ENCODE results near the gene LAMA2. TPM values are rescaled to one million over a fixed set of nuclear protein-coding genes. Genes with fewer than 3 reads are reported as not detected.

The LAMA2 gene
- total and polyA plus RNA-seq, 2 of the 8 experiments (the other 6 are each of a cell fraction or from before 2014, with no cell fraction given), result 1.3 to 3.8 TPM

DNA sequence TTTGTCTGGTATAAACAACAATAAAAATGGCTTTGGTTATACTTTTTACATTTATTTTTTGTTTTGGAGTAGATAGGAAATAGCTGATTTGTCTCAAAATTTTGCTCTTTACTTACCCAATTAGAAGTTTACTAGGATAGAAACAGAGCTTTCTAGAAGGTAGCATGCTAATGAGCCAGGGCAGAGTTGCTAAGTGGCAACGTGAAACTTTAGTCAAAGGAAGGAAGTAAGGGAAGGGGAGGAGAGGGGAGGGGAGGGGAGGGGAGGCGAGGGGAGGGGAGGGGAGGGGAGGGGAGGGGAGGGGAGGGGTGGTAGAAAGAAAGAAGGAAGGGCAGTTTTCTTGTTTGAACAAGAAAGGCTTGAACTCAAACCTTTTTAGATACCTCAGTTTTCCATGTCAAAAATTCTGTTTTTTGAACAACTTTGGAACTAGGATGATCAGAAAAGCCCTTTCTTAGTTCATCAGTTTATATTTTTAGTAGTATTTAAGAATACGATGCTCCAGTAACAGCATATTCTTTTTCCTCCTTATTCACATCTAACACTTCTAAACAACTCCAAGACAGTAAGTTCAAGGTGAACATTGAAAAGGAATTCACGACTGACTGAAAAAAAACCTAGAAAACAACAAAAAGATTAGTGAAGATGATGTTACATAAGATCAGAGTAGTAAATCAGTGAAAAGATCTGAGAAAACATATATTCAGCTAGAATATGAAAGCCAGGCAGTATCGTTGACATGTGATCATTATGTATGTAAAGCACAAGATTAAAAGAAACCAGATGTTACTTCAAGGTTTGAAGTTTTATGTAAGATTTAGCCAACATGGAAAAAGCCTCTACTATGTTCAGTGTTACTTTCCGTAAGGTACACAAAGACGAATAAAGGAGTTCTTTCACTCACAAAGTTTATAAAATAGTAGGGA, 563.6 kb downstream of the LAMA2 start (continued):
- TF ChIP-seq ATF3 (IDR thresholded peaks at IDR 0.05; ENCODE audit: insufficient read depth, low read depth, low read length) (no peak), SRF (IDR thresholded peaks at IDR 0.05; ENCODE audit: low read depth, low read length) (no peak), RNF2 (IDR thresholded peaks at IDR 0.05; ENCODE audit: borderline replicate concordance, low read depth, low read length, missing control alignments, poor library complexity, severe bottlenecking) (no peak), RXRA (IDR thresholded peaks at IDR 0.05; ENCODE audit: insufficient read depth, low read depth, low read length) (no peak), FOSL1 (IDR thresholded peaks at IDR 0.05; ENCODE audit: insufficient read depth, low read depth, low read length) (no peak), GABPA (IDR thresholded peaks at IDR 0.05; ENCODE audit: borderline replicate concordance, insufficient read depth, low read length) (no peak)
